ENCODE measurements around the gene SURF6.
A peak's percentile ranks its signal among the peaks of the same experiment; 100 is the strongest.
"Not testable (repeated sequence)": the region's sequence is repeated elsewhere in the genome, so short reads cannot be mapped to it uniquely, and the experiment has no call there.

The SURF6 gene

DNA sequence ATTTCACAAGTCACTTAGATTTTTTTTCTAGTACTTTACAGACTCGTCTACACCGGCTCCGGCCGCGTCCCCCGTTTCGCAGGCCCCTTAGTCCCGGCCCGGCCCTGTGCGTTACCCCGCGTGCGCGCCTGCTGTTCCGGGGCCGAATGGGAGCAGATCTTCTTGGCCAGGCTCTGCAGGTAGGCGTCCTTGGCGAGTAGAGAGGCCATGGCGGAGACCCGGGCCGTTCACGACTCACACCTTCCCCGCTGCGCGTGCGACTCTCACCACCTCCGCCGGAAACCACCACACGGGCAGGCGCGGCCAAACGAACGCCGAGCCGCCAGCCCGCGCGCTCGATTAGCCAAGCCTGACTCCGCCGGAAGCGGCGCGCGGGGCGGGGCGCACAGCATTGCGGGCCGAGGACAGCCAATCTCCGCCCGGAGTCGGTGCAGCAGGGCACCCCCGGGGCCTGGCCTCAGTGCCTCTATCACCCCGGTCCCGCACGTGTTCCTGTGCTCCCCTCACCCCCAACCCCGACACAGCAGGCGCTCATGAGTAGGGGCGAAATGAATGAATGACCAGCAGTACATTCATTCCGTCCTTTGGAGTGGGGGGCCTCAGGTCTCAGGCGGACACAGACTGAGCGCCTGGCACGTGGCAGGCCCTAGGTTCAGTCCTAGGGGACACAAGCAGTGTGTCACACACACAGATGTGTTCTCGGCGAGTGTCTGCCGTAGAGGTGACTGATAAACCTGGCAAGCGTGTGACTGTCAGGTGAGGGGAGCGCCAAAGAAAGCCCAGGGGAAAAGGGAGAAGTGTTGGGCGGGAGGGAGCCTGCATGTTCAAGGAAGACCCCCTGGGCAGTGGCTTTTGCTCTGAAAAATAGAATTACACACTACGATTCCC, at the start of gene SURF6:
Gene SURF6, minus strand, starts transcription at position 265 of the 888 bp plus-strand sequence. Its CDS starts 56 bp downstream, at position 209.
- peak; percentile 74 for DNase-seq (ENCODE audit: low read depth)

DNA sequence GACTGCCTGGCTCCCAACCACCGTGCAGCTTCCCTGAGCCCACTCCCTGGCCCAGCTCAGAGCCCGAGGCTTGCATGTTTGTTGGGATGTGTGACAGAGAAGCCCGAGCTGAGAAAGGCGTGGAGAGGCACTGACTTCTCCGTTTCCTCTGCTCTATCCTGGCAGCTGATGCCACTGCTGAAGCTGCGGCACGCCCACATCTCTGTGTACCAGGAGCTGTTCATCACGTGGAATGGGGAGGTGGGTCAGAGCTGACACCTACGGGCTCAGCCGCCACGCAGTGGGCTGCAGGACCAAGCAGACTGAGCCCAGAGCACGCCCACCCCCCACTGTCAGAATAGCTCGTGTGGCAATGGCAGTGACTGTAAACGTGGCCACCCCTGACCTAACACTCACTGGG, 49.5 kb upstream of the SURF6 start:
- no peak for DNase-seq (ENCODE audit: low read depth)

DNA sequence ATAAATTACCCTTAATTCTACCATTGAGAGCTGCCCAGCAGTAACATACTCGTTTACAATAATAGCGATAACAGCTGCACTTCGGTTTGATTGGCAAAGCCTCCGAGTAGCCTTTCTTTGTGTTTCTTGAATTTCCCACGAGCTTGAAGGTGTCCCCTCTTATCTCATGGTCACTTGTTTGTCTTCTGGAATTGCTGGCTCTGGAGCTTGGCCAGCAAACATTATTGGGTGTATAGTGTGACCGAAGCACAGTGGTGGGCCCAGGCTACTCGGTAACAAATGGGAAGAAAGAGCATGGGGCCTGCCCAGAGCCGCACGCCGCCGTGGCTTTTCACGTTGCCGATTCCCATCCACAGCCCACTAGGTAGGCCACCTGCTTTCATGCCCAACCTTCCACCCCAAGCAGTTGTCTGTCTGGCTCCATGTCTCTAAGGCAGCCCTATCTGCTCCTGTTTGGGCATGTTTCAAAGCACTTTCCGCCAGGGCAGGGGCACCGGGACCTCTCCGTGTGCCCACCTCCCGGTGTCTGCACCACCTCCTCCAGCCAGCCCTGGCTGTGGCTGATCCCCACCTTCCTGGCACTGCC, 48.8 kb upstream of the SURF6 start:
- no peak for DNase-seq (ENCODE audit: low read depth)

DNA sequence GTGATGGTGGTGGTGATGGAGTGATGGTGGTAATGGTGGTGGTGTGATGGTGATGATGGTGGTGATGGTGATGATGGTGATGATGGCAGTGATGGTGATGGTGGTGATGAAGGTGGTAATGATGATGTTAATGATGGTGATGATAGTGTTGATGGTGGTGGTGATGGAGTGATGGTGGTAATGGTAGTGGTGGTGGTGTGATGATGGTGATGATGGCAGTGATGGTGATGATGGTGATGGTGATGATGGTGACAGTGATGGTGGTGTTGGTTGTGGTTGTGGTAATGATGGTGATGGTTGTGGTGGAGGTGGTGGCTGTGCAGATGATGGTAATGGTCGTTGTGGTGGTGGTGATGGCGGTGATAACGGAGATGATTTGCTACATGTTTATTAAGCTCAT, 47.5 kb upstream of the SURF6 start:
- DNase-seq (ENCODE audit: low read depth): no peak

DNA sequence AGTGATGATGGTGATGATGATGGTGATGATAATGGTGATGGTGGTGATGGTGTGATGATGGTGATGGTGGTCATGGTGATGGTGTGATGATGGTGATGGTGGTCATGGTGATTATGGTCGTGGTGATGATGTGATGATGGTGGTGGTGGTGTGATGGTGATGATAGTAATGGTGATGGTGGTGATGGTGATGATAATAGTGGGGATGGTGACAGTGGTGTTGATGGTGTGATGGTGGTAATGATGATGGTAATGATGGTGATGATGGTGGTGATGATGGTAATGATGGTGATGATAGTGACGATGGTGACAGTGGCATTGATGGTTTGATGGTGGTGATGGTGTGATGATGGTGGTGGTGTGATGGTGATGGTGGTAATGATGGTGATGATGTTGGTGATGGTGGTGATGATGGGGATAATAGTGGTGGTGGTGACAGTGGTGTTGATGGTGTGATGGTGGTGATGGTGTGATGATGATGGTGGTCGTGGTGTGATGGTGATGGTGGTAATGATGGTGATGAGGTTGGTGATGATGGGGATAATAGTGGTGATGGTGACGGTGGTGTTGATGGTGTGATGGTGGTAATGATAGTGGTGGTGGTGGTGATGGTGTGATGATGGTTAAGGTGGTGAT, 46.6 kb upstream of the SURF6 start:
- no peak for DNase-seq (ENCODE audit: low read depth)

DNA sequence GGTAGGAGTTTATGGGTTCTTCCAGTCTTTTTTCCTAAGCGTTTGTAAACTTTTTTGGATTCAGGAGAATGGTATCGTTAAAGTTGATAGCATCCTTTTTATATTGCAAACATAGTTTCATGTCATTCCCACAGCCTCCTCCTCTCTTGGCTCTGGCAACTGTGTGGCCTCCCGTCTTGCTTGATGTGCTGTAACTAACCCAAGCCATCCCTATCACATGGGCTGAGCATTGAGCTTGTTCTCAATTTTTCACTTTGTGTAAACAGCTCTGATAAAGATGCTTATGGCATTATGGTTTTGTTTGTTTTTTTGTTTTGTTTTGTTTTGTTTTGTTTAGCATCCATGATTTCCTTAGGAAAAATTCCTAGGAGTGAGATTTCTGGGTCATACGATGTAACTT, 44.7 kb upstream of the SURF6 start:
- no peak for DNase-seq (ENCODE audit: low read depth)

DNA sequence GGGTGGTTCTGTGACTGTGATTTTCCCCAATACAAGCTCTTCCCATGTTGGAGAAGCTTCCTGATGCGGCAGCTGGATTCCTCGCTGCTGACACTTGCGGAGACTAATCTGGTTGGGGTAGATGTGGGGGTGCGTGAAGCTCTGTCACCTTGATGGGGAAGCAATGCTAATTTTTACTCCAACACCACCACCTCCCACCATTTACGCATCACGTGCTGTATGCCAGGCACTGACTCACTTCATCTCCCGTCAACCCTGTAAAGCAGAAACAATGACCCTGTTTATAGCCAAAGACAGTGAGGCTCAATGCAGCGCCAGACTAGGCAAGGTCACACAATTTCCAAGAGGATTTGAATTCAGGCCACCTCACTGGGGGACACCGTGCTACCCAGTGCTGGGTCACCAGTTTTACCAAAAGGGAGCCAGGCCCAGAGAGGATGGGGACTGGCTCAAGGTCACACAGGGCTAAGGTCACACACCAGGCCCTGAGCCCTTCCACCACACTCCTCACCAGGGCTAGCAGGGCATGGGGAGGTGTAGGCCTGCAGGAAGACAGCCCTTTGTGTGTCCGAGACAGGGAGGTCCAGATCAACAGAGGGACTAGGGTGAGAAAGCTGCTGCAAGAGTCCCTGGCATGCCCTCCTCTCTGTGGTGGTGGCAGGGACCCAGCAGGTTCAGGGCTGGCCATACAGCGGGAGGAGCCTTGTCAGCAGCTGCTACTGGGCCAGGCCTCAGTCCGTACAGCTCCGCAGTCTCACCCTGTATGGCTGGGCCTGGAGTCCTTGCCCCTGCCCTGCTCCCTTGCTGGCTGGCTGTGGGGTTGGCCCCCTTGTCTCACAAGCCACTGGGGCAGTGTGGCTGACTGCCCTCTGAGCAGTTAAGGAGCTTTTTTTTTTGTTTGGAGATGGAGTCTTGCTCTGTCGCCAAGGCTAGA, 43.4 kb upstream of the SURF6 start:
- no peak for DNase-seq (ENCODE audit: low read depth)

DNA sequence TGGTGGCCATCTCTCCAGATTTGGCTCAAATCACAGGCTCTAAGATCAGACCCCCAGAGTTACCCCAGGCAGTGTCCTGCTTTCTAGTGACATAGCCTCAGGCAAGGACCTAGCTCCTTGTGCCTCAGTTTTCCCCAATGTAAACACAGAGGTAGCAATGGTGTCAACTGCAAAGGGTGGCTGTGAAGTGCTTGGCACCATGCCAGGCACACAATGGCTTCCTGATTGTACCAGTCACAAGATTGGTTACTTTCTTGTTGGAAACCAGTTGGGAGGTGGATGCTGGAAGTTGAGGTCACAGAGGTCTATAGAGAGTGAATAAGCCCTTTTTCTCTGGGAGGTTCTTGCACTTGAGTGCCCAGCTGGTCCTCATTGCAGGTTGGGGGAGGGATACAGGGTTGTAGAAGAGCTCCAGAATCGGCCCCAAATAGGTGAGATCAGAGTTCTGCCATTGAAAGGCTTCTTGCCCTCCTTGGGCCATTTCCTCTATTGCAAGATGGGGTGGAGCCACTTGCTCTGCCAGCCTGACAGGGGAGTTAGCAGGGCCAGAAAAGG, 42.5 kb upstream of the SURF6 start:
- no peak for DNase-seq (ENCODE audit: low read depth)

DNA sequence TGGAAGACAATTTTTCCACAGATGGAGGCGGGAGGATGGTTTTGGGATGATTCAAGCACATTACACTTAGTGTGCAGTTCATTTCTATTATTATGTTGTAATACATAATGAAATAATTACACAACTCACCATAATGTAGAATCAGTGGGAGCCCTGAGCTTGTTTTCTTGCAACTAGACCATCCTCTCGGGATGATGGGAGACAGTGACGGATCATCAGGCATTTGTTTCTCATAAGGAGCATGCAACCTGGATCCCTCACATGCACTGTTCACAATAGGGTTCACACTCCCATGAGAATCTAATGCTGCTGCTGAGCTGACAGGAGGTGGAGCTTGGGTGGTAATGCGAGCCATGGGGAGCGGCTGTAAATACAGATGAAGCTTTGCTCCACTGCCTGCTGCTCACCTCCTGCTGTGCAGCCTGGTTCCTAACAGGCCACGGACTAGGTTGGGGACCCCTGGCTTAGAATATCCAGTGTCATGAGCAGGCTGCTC, 41.8 kb upstream of the SURF6 start:
- DNase-seq (ENCODE audit: low read depth): peak; percentile 77

DNA sequence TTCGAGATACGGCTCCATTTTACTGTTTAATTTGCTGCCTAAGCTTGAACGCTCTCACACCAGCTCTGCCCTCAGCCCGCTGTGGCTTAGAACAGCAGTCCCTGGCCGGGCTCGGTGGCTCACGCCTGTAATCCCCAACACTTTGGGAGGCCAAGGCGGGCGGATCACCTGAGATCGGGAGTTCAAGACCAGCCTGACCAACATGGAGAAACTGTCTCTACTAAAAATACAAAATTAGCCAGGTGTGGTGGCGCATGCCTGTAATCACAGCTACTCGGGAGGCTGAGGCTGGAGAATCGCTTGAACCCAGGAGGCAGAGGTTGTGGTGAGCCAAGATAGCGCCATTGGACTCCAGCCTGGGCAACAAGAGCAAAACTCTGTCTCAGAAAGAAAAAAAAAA, 41.3 kb upstream of the SURF6 start:
- not testable (repeated sequence) for DNase-seq (ENCODE audit: low read depth)

DNA sequence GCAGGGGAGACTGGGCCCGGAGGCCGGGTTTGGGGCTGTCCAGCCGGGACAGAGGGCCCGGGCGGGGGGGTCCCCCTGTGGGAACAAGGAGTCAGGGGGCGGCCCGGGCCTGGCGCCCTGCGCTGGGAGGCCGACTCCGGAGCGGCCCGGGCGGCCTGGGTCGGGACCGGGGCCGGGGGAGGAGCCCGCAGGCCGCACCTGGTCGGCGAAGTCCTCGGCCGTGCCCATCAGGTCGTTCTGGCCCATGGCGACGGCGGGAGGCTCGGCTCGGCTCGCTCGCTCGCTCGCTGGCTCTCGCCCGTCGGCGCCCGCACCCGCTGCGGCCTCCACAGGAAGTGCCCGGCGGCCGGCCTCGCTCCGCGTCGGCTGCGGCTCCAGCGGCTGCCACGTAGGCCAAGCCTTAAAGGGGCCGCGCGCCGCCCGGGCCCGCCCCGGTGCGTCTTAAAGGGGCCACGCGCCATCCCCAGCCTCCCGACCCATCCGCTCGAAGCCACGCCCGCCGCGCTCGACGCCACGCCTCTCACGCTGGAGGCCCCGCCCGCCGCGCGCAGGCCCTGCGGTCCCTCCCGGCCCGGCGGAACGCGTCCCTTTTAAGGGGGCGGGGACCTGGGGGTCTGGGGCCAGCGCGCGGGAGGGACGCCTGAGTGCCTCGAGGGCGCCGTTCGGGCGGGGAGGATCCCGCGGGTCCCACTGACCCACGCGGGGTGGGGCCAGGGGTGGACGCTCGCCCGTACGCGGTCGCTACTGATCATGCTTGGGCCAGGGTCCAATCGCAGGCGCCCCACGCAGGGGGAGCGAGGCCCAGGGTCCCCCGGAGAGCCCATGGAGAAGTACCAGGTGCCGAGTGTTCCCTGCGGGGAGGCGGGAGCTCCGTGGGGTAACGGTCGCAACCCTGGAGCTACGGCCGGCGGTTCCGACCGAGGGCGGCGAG, 40.0 kb upstream of the SURF6 start, which contains the start of the genes STKLD1 and SURF4:
Gene STKLD1, plus strand, starts transcription at position 643 of the 931 bp plus-strand sequence. Its CDS starts 108 bp downstream, at position 751.
Gene SURF4, minus strand, starts transcription at position 337 of the 931 bp plus-strand sequence. Its CDS starts 91 bp downstream, at position 246.
- DNase-seq (ENCODE audit: low read depth): peak; percentile 91

DNA sequence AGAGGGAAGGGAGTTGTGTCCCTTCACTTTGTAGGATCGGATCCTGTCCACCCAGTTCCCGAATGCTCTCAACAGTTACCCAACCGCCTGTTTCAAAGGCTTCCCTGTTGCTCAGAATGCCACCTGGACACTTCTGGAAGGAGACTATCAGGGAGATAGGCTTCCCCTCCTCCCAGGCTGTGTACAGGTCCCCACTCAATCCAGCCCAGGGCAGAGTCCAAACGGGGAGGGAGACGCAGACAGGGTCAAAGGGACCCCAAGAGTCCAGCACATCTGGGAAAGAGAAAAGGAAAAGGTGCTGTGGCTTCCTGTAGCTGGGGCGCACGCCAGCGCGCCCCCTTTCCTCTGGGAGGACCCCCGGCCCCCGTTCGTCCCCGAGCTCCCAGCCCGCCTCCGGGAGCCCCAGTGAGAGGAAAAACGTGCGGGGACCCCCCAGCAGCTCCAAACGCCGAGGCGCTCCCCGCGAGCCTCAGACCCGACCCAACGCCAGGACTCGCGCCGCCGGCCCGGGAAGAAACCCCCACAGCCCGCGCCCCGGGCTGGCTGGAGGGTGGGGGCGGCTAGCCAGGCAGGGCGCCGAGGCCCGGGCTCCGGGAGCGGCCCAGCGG, 39.2 kb upstream of the SURF6 start:
- DNase-seq (ENCODE audit: low read depth): no peak

DNA sequence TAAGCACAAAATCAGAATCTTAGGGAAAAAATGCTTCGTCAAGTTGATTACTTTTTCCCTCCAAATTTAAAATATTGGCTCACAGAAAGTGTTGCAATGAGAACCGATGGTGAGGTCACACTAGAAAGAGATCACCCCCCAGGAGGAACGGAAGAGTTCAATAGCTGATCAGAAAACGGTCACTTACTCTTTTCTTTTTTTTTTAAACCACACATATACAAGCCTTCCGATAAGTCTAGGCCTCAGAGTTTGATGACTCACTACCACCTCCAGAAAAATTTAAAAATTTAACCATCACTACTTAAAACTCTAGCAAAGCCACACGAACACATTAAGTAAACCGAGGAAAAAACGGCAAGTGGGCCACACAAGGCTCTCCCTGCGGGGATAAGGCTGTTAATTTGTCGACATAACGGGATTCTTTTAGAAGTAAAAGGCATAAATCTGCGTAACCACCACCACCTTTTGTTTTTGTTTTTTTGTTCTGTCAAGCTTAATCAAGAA, 38.7 kb upstream of the SURF6 start:
- DNase-seq (ENCODE audit: low read depth): no peak

DNA sequence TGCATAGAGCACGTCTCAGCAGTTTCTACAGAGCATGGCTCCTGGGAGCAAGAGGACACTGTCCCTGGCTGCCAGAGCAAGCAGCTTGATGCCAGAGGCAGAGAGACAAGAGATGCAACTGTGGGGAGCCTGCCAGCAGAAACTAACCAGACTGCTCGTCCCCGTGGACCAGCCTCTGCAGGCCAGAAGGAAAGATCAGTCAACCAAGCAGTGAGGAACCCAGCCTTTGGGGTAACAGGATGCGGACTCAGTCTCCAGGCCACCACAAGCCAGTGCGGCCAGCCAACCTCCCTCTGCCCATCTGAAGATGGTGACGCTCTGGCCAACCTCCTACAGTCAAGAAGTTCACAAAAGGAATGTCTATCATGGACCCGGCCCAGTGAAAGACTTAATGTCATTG, 36.2 kb upstream of the SURF6 start:
- no peak for DNase-seq (ENCODE audit: low read depth)

DNA sequence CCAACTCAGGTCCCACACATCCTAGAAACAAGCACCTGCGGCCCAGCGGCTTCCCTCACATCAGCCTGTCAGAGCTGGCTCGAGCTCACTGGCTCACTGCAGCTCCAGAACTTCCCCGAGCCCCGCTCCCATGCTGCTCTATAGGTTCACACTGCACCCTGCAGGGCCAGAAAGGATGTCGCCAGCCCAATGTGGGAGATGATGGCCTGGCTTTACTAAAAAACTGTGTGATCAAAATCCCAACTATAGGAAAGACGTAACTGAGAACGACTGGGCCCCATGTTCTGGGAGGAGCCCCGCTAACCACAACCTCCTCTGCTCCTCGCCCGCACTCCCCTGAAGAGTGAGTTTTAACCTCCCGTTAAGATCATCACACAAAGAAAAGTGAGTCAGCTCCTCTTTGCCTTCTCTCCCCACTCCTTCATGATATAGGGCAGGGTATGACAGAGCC, 35.3 kb upstream of the SURF6 start:
- no peak for DNase-seq (ENCODE audit: low read depth)

DNA sequence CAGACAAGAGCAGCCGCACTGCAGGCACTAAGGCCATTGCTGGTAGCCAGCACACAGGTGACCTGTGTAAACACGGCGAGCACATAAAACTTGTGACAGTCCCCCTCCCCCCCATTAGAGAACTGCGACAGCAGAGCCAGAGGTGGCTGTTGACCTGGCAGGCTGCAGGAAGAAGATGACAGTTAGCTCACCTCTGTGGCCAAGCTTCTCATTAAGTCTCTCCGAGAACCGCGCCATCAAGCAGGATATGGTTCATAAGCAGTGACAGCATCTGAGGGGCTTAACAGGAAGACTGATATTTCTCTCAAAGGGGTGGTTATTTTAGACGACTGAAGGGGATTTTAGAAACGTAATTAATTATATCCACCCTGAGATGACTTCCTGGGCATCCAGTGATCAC, 34.7 kb upstream of the SURF6 start:
- DNase-seq (ENCODE audit: low read depth): no peak

DNA sequence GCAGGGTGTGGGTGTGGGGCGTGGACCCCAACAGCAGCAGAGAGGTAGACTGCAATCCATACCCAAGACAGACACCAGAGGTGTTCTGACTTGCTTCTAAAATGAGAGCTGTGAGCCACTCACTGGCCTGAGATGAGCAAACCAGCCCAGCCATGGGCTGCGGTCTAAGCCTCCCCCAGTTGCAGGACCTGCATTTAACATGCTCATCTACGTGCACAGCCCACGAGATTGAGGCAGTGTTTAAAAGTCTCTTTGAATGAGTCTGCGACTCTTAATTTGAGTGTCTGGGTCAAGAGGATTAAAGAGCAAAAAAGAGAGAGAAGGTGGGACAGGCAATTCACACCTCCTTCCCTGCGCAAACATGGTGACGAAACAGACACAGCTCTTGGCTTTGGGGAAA, 33.9 kb upstream of the SURF6 start:
- no peak for DNase-seq (ENCODE audit: low read depth)

DNA sequence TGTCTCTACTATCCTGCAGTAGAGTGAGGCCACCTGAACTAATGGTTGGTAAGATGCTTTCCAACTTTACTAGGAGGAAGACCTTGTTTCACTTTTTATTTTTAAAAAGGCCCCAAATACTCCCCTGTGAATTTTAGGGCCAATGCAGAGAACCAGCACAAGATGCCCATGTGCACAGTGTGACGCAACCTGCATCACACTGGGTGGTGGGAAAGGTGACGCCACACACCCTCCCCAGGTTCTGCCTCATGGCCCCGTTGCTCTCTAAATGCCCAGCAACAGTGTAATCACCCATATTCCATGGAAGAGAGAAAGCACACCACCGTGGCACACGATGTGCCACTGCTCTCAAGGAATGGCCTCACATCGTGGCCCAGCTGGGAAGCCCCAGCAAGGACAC, 33.4 kb upstream of the SURF6 start:
- no peak for DNase-seq (ENCODE audit: low read depth)

DNA sequence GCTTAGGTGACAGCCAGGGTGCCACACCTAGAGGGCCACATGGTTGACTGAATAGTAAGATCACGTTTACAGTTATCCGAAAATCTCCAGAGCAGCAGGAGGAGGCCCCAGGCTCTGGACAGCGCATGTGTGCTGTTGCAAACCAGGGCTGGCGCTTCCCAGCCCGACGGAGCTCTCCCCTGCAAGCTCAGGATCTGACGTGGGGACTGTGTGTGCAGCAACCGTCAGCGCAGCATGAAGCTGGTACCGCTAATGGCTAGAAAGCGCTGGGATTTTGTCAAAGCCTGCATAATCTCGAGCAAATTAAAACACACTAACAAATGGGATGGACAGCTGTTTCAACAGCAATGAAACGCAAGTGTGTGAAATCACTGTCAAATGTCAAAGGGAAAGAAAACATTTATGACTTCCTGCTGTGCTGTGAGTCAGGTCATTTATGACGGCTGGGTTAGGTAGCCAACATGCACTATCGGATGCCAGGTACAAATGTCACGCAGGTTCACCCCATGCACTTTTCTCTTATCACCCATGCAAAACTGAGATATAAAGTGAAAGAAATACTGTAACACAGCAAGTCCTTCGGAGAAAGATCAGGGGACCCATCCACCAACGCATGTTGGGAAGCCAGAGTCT, 32.4 kb upstream of the SURF6 start:
- DNase-seq (ENCODE audit: low read depth): no peak
